HG03575 (cell line): ENCODE data around the gene CCDC85C.

Source experiments
- ATAC-seq: cut with Tn5 transposase; IDR thresholded peaks from one replicate; pipeline ENCODE4 v1.9.1; 2021; ENCODE audit not compliant: unreplicated experiment, insufficient number of reproducible peaks, low FRiP score; ENCODE audit errors: extremely low read depth

CCDC85C gene

DNA sequence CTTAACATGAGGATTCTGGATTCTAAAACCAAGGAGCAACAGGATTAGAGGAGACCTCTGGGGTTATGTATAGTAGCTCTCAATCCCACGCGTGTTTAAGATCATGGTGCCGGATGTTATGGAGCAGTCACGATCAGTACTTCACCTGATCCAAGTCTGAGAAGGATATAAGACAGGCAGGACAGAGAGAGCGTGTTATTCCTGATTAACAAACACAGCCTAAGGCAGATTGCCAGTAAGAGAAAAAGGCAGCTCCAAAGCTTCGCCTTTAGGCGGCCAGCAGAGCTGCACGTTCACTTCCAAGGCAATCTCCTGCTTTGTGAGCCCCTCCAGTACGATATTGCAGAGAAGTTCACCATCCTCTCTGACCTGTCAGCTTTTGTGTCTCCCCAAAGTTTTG, 128.8 kb downstream of the CCDC85C start:
- no peak for ATAC-seq

DNA sequence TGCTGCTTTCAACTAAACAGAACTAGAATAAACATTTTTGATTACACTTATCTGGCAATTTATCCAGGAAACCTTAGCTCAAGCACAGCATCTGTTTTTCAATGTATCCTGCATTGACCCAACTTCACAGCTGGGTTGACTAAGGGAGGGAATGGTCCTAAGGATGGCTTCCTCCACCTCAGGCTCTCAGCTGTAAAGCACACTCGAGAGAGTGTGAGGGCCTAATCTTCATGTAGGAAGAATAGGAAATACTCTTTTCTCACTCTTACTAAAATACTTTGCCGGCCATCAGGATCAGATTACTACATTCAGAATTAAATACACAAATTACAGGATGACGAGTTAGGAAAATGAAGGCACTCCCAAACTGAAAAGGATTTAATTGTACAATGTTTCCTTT, 130.5 kb downstream of the CCDC85C start:
- no peak for ATAC-seq

GRCh38 chr14:99472937-99473336, 131.1 kb downstream of the CCDC85C start:
- ATAC-seq = no peak

DNA sequence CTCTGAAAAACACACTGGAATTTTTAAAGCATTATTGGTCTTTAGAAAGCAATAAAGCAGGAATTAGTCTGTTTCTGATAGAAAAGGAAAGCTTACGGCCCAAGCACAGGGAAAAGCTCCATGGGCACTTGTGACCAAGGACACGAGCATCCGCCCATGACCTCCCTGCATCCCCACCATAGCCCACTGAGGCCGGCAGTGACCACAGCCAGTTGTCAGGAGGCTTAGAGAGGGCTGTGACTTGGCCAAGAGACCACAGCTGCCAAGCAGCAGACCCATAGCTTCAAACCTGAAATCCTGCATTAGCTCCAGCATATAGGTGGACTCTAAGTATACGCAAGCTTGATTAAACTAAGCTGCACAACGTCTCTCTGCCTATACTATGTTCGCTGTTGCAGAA, 132.3 kb downstream of the CCDC85C start:
- no peak for ATAC-seq

DNA sequence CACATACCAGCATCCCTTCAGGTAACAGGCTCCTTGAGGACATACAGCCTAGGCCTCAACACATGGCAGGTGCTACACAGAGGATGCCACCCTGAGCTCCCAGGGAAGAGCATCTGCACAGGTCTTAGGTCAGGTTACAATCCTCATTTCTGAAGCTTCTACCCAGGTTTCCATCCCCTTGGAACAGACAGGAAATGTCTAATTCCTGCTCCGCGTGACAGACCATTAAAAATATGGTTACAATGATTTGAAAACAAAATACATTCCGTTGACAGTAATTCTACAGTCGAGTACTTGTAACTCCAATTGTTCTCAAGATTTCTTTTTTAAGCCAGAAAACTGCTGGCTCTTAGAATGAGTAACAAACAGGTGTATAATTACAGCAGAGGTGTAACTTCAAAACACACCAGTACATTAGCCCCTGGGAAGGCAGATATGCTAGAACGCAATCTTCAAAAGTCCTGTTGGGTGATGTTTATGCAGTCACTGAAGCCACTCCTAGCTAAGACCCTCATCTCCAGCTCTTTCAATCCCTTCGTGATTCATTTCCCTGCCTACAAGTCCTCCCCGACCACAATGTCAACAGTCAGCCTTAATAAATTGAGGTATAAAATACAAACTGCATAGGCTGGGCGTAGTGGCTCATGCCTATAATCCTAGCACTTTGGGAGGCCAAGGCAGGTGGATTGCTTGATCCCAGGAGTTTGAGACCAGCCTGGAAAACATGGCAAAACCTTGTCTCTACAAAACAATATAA, 135.0 kb downstream of the CCDC85C start:
- ATAC-seq = no peak

GRCh38 chr14:99468081-99468480, 135.9 kb downstream of the CCDC85C start:
- no peak for ATAC-seq

DNA sequence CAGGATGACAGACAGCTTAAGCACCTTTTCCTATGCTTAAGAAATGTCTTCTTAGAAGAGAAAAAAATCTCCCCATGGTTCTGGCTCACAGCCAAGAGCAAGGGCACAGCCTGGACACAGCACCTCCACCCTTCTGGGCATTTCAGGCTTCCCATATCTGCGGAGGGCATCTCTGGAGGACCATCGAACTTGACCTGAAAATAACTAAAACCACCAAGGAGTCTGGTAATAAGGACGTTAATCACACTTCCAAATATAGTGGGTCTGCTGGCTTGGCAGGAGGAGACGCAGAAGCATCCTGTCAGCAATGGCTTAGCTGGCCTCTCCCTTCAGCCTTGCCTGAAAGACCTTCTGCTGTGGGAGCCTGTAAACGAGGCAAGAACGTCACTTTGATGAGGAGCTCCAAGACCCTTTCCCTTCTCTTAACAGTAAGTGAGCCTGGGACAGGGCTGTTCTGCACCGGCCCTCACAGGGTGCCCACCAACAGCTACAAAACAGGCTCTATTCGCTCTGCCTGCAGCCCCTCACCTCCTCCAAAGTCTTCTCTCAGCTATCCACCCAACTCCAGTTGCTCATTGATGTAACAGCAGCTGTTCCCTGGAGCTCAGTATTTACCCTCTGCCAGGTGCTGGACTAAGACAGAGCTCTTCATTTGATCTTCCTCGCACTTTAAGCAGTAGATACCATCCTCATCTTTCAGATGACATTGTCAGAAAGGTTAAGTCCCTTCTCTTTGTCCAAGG, 136.5 kb downstream of the CCDC85C start:
- ATAC-seq = no peak

- no peak for ATAC-seq
Observed at GRCh38 chr14:99466758-99467157, 137.2 kb downstream of the CCDC85C start.

DNA sequence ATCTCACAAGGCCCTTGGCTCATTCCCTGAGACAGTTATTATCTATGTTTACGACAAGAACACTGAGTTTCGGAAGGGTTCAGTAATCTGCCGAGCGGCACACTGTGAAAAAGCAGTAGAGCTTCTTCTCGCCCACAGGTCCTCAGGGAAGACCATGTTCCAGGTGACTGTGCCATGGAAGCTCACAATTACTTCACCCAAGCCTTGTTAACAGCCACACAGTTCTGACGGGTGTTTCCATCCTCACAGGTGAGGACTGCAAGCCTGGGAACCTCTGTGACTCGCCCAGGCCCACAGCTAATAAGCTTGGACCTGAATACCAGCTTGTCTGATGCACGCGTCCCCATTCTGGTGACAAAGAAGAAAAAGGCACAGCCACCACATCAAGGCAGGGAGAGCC, 138.7 kb downstream of the CCDC85C start:
- ATAC-seq = no peak

DNA sequence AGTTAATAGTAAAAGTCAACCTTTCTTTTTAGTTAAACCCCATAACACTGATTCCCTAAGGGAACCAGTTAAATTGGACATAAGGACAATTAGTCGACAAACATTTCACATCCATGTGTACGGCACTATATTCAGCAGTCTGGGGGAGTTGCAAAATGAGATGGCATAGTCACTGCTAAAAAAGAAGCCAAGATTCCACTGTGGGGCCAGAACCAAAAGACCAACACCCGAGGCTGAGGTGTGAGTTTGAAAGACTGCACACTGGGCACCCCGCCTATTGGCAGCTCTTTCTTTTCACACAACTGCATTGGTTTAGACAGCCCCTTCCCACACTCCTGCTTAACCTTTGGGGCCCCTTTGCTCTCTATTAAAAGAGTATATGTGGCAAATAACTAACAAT, 140.0 kb downstream of the CCDC85C start:
- ATAC-seq = no peak

DNA sequence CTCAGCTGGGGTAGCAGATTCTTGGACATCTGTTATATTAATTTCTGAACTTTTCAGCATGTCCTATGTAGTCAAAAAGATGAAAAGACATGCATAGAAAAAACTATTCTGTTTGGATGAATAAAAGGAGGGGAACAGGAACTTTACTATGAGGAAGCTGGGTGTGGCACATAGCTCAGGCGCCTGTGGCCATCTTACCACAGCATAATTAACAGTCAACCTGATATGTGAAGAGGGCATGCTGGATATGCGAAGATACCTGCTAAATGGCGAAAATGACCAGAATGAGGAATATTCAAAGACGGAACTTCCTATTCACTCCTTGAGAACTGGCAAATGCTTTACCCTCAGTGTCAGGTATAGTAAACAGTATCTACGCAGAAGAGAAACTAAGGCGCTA, 141.8 kb downstream of the CCDC85C start:
- no peak for ATAC-seq

GRCh38 chr14:99461411-99462085, 142.5 kb downstream of the CCDC85C start:
- no peak for ATAC-seq

- no peak for ATAC-seq
Observed at GRCh38 chr14:99460793-99461192, 143.2 kb downstream of the CCDC85C start.

GRCh38 chr14:99459481-99460100, 144.4 kb downstream of the CCDC85C start:
- no peak for ATAC-seq

DNA sequence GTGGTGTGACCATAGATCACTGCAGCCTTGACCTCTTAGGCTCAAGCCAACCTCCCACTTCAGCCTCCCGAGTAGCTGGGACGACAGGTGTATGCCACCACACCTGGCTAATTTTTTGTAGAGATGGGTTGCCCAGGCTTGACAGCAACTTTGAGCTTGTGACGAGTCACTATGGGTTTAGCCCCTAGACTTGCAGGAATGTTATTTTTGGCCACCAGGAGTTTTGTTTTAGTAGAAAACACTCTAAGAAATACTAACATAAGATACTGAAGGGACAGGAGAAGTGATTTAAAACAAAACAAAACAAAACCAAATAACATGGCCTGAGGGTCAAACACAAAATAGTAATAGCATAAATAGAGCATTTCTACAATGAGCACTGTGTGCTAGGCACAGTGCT, 149.8 kb downstream of the CCDC85C start:
- no peak for ATAC-seq

DNA sequence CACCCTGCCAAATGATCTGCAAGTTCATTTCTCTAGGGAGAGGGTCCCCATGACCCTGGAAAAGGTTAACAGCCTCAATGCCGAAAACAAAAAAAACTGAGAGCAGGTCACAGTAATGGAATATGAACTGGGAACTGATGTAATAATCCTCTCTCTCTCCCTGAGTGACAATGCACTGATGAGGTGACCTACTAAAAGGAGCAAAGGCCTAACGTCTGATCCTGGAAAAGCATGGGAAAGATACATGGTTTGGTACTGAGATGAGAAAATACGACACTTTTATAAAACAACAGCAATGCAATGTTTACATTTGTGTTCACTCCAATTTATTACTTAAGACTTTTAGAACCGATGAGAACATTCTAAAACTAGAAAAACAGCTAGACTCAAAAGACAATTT, 151.0 kb downstream of the CCDC85C start:
- no peak for ATAC-seq

- no peak for ATAC-seq
Observed at GRCh38 chr14:99451234-99451633, 152.8 kb downstream of the CCDC85C start.

- ATAC-seq = no peak
Observed at GRCh38 chr14:99450266-99450665, 153.7 kb downstream of the CCDC85C start.
